OCI-LY3 (cell line): ENCODE results near the gene ALG3.

Experiments
- EZH2phosphoT487 ChIP-seq: fragments of 200-600 bp; shearing (Covaris generic); IDR thresholded peaks from 2 replicates; pipeline ENCODE4 v1.6.1; 2018; ENCODE audit warnings: antibody characterized with exemption, mixed run types, low read depth
- TF ChIP-seq, protein P1 (sequence below): fragments of 200-600, 300-600 bp; sonication (generic); IDR thresholded peaks from 2 replicates; pipeline ENCODE4 v1.5.1; 2014; ENCODE audit warnings: antibody characterized with exemption, low read length, low read depth

DNA sequence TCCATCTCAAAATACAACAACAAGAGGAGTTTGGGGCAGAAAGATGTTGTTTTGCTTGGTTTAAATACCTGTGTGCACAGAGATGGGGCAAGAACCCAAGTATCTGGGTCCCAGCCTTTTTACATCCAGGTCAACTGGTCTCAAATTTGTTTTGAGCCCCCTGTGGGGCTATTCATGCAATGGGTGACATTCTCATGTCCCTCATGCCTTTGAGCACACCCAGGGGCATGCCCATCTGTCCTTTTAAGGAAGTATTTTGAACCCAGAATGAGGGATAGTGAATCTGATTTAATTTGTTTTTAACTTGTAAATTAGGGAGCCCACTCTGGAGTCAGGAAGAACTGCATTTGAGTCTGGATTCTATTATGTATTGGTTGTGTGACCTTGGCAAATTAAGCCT, 47.9 kb downstream of the ALG3 start:
- TF ChIP-seq, protein P1, sequence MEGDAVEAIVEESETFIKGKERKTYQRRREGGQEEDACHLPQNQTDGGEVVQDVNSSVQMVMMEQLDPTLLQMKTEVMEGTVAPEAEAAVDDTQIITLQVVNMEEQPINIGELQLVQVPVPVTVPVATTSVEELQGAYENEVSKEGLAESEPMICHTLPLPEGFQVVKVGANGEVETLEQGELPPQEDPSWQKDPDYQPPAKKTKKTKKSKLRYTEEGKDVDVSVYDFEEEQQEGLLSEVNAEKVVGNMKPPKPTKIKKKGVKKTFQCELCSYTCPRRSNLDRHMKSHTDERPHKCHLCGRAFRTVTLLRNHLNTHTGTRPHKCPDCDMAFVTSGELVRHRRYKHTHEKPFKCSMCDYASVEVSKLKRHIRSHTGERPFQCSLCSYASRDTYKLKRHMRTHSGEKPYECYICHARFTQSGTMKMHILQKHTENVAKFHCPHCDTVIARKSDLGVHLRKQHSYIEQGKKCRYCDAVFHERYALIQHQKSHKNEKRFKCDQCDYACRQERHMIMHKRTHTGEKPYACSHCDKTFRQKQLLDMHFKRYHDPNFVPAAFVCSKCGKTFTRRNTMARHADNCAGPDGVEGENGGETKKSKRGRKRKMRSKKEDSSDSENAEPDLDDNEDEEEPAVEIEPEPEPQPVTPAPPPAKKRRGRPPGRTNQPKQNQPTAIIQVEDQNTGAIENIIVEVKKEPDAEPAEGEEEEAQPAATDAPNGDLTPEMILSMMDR = no peak
- TF ChIP-seq EZH2phosphoT487 = no peak
